GM21528 (cell line): ENCODE data around the gene TULP4.
"Not testable (repeated sequence)": the region's sequence is repeated elsewhere in the genome, so short reads cannot be mapped to it uniquely, and the experiment has no call there.

Experiments
- ATAC-seq: cut with Tn5 transposase; IDR thresholded peaks from one replicate; pipeline ENCODE4 v1.9.1; 2021; ENCODE audit warnings: mild to moderate bottlenecking, moderate library complexity; ENCODE audit not compliant: unreplicated experiment, low FRiP score

The TULP4 gene

GRCh38 chr6:158543606-158544185, 231.4 kb downstream of the TULP4 start:
- ATAC-seq, result no peak

GRCh38 chr6:158544428-158544827, 232.2 kb downstream of the TULP4 start:
- no peak for ATAC-seq

GRCh38 chr6:158545043-158545966, 233.0 kb downstream of the TULP4 start:
- ATAC-seq, result no peak

GRCh38 chr6:158548418-158549161, 236.3 kb downstream of the TULP4 start:
- no peak for ATAC-seq

- ATAC-seq, result no peak
These were observed 240.0 kb downstream of the TULP4 start for GRCh38 chr6:158552055-158552795.

- ATAC-seq, result no peak
These were observed 240.5 kb downstream of the TULP4 start for GRCh38 chr6:158552796-158553138.

- ATAC-seq, result no peak
These were observed 242.5 kb downstream of the TULP4 start for GRCh38 chr6:158554611-158555361.

- ATAC-seq, result no peak
These were observed 243.8 kb downstream of the TULP4 start for GRCh38 chr6:158556113-158556512.

- ATAC-seq, result not testable (repeated sequence)
These were observed 244.8 kb downstream of the TULP4 start for GRCh38 chr6:158557110-158557509.

GRCh38 chr6:158557927-158558326, 245.7 kb downstream of the TULP4 start:
- no peak for ATAC-seq

GRCh38 chr6:158558415-158559306, 246.4 kb downstream of the TULP4 start:
- no peak for ATAC-seq

GRCh38 chr6:158559338-158559894, 247.2 kb downstream of the TULP4 start:
- ATAC-seq, result no peak

GRCh38 chr6:158559895-158560835, 247.9 kb downstream of the TULP4 start, which contains the start of gene TMEM181:
TMEM181 (plus strand) TSS chr6:158560091; CDS start chr6:158560225, 134 bp downstream.
- ATAC-seq, result peak; percentile 86

- no peak for ATAC-seq
These were observed 248.6 kb downstream of the TULP4 start for GRCh38 chr6:158560836-158561320.
